HG03066 (cell line): ENCODE results near the gene LRRC15.

ENCODE experiments used
- ATAC-seq: cut with Tn5 transposase; IDR thresholded peaks from one replicate; pipeline ENCODE4 v1.9.1; 2021; ENCODE audit warnings: low read depth; ENCODE audit not compliant: unreplicated experiment

The LRRC15 gene

GRCh38 chr3:194364652-194365434 is 4.7 kb downstream of the LRRC15 start:
- no peak for ATAC-seq

- ATAC-seq: no peak
Observed at GRCh38 chr3:194364314-194364651, 5.3 kb downstream of the LRRC15 start.

GRCh38 chr3:194360568-194360967 is 9.0 kb downstream of the LRRC15 start:
- no peak for ATAC-seq

DNA sequence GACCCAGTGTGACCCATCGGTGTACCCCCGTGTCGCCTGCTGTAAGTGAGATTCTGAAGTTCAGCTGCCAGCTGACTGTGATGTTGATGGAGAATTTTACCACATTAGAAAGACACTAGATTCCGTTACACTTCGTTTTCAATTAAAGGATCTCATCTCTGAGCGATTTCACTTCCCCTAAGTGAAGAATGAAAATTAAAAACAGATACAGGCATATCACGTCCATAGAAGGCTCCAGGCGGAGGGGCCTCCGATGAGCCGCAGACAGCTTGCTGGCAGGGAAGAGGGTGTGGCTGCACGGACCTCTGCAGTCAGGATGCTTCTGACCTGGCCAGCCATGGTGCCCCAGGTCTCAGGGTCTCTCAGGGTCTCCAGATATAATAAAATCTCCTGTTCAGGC is 11.9 kb downstream of the LRRC15 start:
- ATAC-seq: no peak

DNA sequence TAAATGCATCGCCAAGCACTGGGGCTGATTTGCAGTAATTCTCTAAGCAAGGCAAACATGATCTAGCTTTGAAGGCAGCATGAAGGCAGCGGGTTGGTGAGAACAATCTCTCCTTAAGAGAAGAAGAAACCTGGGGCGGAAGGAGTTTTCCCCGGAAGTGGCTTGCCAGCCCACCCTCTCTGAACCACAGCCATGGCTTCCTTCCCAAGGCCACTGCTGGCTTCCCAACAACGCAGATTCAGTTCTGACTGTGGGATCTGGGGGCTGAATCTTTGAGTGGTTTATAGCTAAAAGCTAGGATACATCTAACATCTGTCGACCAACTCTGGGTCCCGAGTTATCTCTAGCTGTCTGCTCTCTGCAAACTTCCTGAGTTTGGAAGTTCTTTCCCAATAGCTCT is 14.2 kb downstream of the LRRC15 start:
- no peak for ATAC-seq

DNA sequence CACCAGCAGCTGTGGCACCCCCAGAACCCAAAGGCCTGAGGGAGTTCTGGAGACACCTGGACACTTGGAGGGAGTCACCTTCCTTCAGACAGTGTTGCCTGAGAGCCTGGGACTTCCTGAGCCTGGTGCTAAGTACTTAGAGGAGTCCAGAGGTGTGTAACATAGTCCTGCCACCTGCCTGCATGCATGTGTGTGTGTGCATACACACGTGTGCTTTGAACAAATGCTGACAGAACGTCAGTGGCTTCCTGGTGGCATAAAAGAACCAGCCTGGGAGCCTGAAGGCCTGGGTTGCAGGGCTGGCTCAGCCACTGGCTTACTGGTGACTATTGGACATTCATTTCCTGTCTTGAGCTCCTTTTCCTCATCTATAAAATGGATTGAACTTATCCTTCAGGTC is 15.2 kb downstream of the LRRC15 start:
- no peak for ATAC-seq

- no peak for ATAC-seq
Observed at GRCh38 chr3:194352667-194353246, 16.8 kb downstream of the LRRC15 start.

DNA sequence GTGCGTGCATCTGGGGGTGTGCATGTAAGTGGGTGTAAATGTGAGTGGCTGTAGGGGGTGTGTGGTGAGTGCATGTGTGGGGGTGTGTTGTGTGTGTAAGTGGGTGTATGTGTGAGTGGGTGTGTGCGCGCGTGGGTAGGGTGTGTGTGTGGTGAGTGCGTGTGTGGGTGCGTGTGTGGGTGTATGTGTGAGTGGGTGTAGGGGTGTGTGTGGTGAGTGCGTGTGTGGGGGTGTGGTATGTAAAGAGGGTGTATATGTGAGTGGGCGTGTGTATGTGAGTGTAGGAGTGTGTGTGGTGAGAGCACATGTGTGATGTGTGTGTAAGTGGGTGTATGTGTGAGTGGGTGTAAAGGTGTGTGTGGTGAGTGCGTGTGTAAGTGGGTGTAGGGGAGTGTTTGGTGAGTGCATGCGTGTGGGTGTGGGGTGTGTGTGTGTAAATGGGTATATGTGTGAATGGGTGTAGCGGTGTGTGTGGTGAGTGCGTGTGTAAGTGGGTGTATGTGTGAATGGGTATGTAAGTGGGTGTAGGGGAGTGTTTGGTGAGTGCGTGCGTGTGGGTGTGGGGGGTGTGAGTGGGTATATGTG is 17.5 kb downstream of the LRRC15 start:
- no peak for ATAC-seq

- no peak for ATAC-seq
Observed at GRCh38 chr3:194351080-194351672, 18.4 kb downstream of the LRRC15 start, which contains the start of gene CPN2. Gene CPN2, minus strand, starts transcription at chr3:194351328. Its CDS starts 8,626 bp downstream, at chr3:194342702.

DNA sequence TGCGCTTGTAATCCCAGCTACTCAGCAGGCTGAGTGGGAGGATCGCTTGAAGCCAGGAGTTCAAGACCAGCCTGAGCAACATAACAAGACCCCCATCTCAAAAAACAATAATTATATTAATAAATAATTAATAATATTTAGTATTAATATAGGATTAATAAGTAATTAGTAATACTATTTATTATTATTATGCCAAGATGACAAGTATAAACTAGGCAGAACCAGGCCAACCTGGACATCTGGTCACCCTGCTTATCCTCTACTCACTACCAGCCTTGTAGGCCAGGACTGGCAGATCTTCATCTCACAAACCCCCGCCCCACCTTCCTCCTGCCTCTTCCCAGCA is 18.8 kb downstream of the LRRC15 start:
- ATAC-seq: no peak

- ATAC-seq: no peak
Observed at GRCh38 chr3:194348354-194348753, 21.2 kb downstream of the LRRC15 start.

DNA sequence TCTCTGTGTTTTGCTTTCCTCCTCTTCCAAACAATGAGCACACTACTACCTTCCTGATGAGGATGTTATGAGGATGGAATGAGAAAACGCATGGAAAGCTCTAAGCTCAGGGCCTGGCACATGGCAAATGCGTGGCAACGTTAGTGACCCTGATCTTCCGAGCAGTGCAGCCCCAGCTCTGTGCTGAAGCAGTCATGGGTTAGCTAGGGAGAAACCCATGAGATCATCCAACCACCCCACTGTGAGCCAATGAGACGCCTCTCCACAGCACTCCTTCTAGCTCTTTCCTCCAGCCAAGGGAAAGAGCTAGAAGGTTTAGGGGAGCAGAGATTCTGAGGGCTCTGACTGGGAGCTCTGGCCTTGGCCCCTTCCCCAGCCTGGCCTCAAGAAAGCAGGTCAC is 22.9 kb downstream of the LRRC15 start:
- ATAC-seq: no peak

GRCh38 chr3:194346035-194346434 is 23.5 kb downstream of the LRRC15 start:
- no peak for ATAC-seq

GRCh38 chr3:194344012-194344411 is 25.5 kb downstream of the LRRC15 start:
- ATAC-seq: no peak

GRCh38 chr3:194343561-194343893 is 26.0 kb downstream of the LRRC15 start:
- ATAC-seq: no peak

- ATAC-seq: no peak
Observed at GRCh38 chr3:194342861-194343560, 26.5 kb downstream of the LRRC15 start.

- ATAC-seq: no peak
Observed at GRCh38 chr3:194340757-194341400, 28.7 kb downstream of the LRRC15 start.

DNA sequence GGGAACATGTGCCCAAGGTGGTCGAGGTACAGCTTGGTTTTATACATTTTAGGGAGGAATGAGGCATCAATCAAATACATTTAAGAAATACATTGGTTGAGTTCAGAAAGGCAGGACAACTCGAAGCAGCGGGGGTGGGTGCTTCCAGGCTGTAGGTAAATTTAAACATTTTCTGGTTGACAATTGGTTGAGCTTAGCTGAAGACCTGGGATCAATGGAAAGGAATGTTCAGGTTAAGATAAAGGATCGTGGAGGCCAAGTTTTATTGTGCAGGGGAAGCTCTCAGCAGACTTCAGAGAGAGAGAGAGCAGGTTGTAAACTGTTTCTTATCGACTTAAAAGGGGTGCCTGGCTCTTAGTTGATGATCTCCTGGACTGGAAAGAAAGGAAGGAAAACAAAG is 29.7 kb downstream of the LRRC15 start:
- ATAC-seq: no peak

DNA sequence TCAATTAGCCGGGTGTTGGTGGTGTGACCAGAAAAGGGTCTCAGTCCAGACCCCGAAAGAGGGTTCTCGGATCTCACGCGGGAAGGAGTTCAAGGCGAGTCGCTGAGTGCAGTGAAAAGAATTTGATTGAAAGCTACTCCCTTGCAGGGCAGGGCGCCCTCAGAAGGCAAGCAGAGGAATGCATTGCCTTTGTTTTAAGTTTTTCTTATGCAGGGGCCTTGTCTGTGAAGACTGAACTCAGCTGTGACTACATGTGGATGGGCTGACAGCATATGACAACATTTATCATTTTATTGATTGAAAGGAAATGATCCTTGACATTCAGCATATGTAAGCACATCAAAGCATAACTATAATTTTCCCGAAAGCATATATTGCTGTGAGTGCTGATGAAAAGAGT is 30.2 kb downstream of the LRRC15 start:
- ATAC-seq: no peak

DNA sequence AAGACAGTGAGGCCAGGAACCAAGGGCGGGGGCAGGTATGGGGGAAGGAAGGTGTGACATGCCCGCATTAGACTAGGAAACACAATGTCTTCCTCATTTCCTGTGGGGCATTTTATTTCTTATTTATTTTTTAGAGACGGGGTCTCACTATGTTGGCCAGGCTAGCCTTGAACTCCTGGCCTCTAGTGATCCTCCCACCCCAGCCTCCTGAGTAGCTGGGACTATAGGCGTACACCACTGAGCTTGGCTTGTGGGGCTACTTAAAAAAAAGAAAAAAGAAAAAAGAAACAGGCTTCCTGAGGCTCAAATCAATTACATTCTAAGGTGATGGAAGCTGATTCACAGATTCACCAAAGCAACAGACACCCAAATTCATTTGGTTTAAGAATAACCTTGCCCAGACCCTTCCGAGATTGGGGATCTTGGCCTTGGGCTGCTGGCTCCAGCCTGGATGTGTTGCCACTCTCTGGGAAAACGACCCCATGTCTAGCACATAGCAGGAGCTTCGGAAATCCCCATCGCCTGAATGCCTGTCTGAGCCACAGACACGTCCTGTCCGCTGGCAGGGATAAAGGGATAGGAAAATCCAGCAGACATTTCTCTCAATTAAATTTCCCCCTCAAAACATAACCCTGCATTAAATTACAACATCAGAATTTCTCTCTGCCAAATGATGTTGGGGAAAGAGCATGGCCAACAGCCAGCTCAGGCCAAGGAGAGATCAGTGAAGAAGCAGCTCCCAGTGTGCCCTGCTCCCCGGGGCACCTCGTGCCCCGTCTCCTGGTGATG is 31.4 kb downstream of the LRRC15 start:
- no peak for ATAC-seq
